Trophoblast cell (in vitro differentiated cells and primary cell): Measurements from ENCODE around the gene PRDM16.

Experiments used
- DNase-seq, 2 donors: peaks; one replicate each; pipeline ENCODE4 v3.0.0-alpha.2; 2016
- H2AFZ ChIP-seq: 2 replicates; pipeline ENCODE4 v1.6.1; 2013; ENCODE audit warnings: low read length, moderate library complexity, mild to moderate bottlenecking; ENCODE audit not compliant: insufficient read depth, poor library complexity
- H2AK5ac ChIP-seq: 2 replicates; pipeline ENCODE4 v1.6.1; 2013; ENCODE audit warnings: mild to moderate bottlenecking, low read length
- H2BK120ac ChIP-seq: 2 replicates; pipeline ENCODE4 v1.6.1; 2013; ENCODE audit warnings: low read length, mild to moderate bottlenecking, moderate library complexity; ENCODE audit not compliant: insufficient read depth, poor library complexity
- H2BK12ac ChIP-seq: 2 replicates; pipeline ENCODE4 v1.6.1; 2013; ENCODE audit warnings: mild to moderate bottlenecking, low read length, moderate library complexity
- H2BK5ac ChIP-seq: 2 replicates; pipeline ENCODE4 v1.6.1; 2013; ENCODE audit warnings: low read length, low read depth, moderate library complexity, mild to moderate bottlenecking; ENCODE audit not compliant: poor library complexity
- H3K14ac ChIP-seq: 2 replicates; pipeline ENCODE4 v1.6.1; 2013; ENCODE audit warnings: mild to moderate bottlenecking, low read length
- H3K18ac ChIP-seq: 2 replicates; pipeline ENCODE4 v1.6.1; 2013; ENCODE audit warnings: mild to moderate bottlenecking, low read length
- H3K23ac ChIP-seq: 2 replicates; pipeline ENCODE4 v1.6.1; 2013; ENCODE audit warnings: low read length
- H3K27ac ChIP-seq: 2 replicates; pipeline ENCODE4 v1.5.1; 2013; ENCODE audit warnings: low read depth, mild to moderate bottlenecking, inconsistent platforms, low read length, moderate library complexity
- H3K27me3 ChIP-seq: 2 replicates; pipeline ENCODE4 v1.6.1; 2013; ENCODE audit warnings: inconsistent platforms, mild to moderate bottlenecking, low read length, moderate library complexity; ENCODE audit not compliant: insufficient read depth
- H3K36me3 ChIP-seq, 2 experiments: 1 replicate in 1 of 2; 2 replicates in 1 of 2; pipeline ENCODE4 v1.6.1; 2013; ENCODE audit warnings: low read length in 2 of 2, mild to moderate bottlenecking in 2 of 2, moderate library complexity in 1 of 2; ENCODE audit not compliant: insufficient read depth in 2 of 2, control insufficient read depth in 1 of 2
- H3K4ac ChIP-seq: 2 replicates; pipeline ENCODE4 v1.6.1; 2013; ENCODE audit warnings: low read depth, mild to moderate bottlenecking, low read length, moderate library complexity
- H3K4me1 ChIP-seq, 2 experiments: 1 replicate in 1 of 2; 2 replicates in 1 of 2; pipeline ENCODE4 v1.6.1; 2013; ENCODE audit warnings: low read length in 2 of 2, mild to moderate bottlenecking in 2 of 2, moderate library complexity in 1 of 2; ENCODE audit not compliant: insufficient read depth in 2 of 2, control insufficient read depth in 1 of 2
- H3K4me2 ChIP-seq: 2 replicates; pipeline ENCODE4 v1.6.1; 2013; ENCODE audit warnings: inconsistent platforms, mild to moderate bottlenecking, low read length, moderate library complexity
- H3K4me3 ChIP-seq: 2 replicates; pipeline ENCODE4 v1.5.1; 2013; ENCODE audit warnings: mild to moderate bottlenecking, low read depth, low read length, inconsistent platforms
- H3K79me1 ChIP-seq: one replicate; pipeline ENCODE4 v1.6.1; 2013; ENCODE audit warnings: low read length
- H3K79me2 ChIP-seq: 2 replicates; pipeline ENCODE4 v1.6.1; 2013; ENCODE audit warnings: low read length, mild to moderate bottlenecking; ENCODE audit not compliant: control insufficient read depth, insufficient read depth, poor library complexity
- H3K9ac ChIP-seq: 2 replicates; pipeline ENCODE4 v1.6.1; 2013; ENCODE audit warnings: mild to moderate bottlenecking, low read length
- H3K9me3 ChIP-seq: 2 replicates; pipeline ENCODE4 v1.6.1; 2013; ENCODE audit warnings: low read depth, mild to moderate bottlenecking, control low read depth, inconsistent platforms, low read length; ENCODE audit not compliant: insufficient read depth
- H4K12ac ChIP-seq: 2 replicates; pipeline ENCODE4 v1.6.1; 2013; ENCODE audit warnings: low read depth, mild to moderate bottlenecking, low read length, moderate library complexity
- H4K8ac ChIP-seq: 2 replicates; pipeline ENCODE4 v1.6.1; 2013; ENCODE audit warnings: low read depth, mild to moderate bottlenecking, low read length, moderate library complexity
- H4K91ac ChIP-seq: one replicate; pipeline ENCODE4 v1.6.1; 2013; ENCODE audit warnings: low read depth, mild to moderate bottlenecking, low read length, moderate library complexity
- WGBS: extraction: QIAGEN DNeasy Blood & Tissue Kit; methylation state at CpG from one replicate; pipeline ENCODE4 v1.1.7; 2013; ENCODE audit warnings: missing lambda C conversion rate; ENCODE audit not compliant: insufficient read length, insufficient coverage; ENCODE audit errors: extremely low coverage; 5-methylcytosine and 5-hydroxymethylcytosine counted together

Gene PRDM16

GRCh38 chr1:3070644-3071564 lies 1.9 kb downstream of the PRDM16 start:
- Histone ChIP-seq H3K9ac (no peak overlapping the region), H3K4me3 (peak overlapping the region; percentile 20), H3K27ac (no peak overlapping the region), H3K27me3 (peaks cover 91% of the 10 kb centered on the region), H3K36me3 (no peaks in the 10 kb centered on the region), H3K18ac (no peak overlapping the region), H2AFZ (no peak overlapping the region), H3K79me1 (no peaks in the 10 kb centered on the region), H2AK5ac (no peak overlapping the region), H3K23ac (no peak overlapping the region), H3K79me2 (no peaks in the 10 kb centered on the region), H3K4me1 (peaks cover 3 to 7% of the 10 kb centered on the region in 2 experiments), H3K4ac (no peak overlapping the region), H4K8ac (no peak overlapping the region), H2BK5ac (no peak overlapping the region), H2BK120ac (no peak overlapping the region), H4K12ac (no peak overlapping the region), H2BK12ac (no peak overlapping the region), H3K14ac (no peak overlapping the region), H3K9me3 (peaks cover 25% of the 10 kb centered on the region), H4K91ac (no peak overlapping the region), H3K4me2 (peak overlapping the region; percentile 34)
- no peak for DNase-seq
- no CpG with 5 or more reads among the region's 97 CpGs for WGBS

- H3K9ac ChIP-seq = peak overlapping the region; percentile 7
- no peaks in the 10 kb centered on the region for H3K79me1 ChIP-seq
- H3K9me3 ChIP-seq = peaks cover 22% of the 10 kb centered on the region
- no peak overlapping the region for H4K91ac ChIP-seq
- H3K18ac ChIP-seq = no peak overlapping the region
- WGBS = no CpG with 5 or more reads among the region's 17 CpGs
- no peak overlapping the region for H3K23ac ChIP-seq
- H3K4me3 ChIP-seq = no peak overlapping the region
- H3K27me3 ChIP-seq = peaks cover 82% of the 10 kb centered on the region
- no peak overlapping the region for H2BK5ac ChIP-seq
- no peak overlapping the region for H3K4me2 ChIP-seq
- H2BK12ac ChIP-seq = no peak overlapping the region
- no peak overlapping the region for H3K27ac ChIP-seq
- no peak overlapping the region for H4K8ac ChIP-seq
- H3K14ac ChIP-seq = no peak overlapping the region
- no peaks in the 10 kb centered on the region for H3K79me2 ChIP-seq
- H3K4me1 ChIP-seq = peaks cover 3 to 7% of the 10 kb centered on the region in 2 experiments
- H3K36me3 ChIP-seq = no peaks in the 10 kb centered on the region
- no peak overlapping the region for H4K12ac ChIP-seq
- no peak overlapping the region for H2AFZ ChIP-seq
- no peak overlapping the region for H2AK5ac ChIP-seq
- DNase-seq = no peak
- no peak overlapping the region for H2BK120ac ChIP-seq
- H3K4ac ChIP-seq = no peak overlapping the region
Observed at GRCh38 chr1:3071565-3072390, 2.8 kb downstream of the PRDM16 start.

- Histone ChIP-seq H2AK5ac (no peak overlapping the region), H2BK12ac (no peak overlapping the region)
- no CpG with 5 or more reads among the region's 32 CpGs for WGBS
Observed at GRCh38 chr1:3072391-3073185, 3.6 kb downstream of the PRDM16 start.

GRCh38 chr1:3073186-3073488 lies 4.1 kb downstream of the PRDM16 start:
- no CpG with 5 or more reads among the region's 9 CpGs for WGBS
- Histone ChIP-seq H3K9me3 (peaks cover 20% of the 10 kb centered on the region), H2BK120ac (no peak overlapping the region), H3K79me2 (no peaks in the 10 kb centered on the region), H3K4me2 (no peak overlapping the region), H3K14ac (no peak overlapping the region), H3K23ac (no peak overlapping the region), H3K27me3 (peaks cover 69% of the 10 kb centered on the region), H2BK12ac (no peak overlapping the region), H2BK5ac (no peak overlapping the region), H2AFZ (no peak overlapping the region), H4K12ac (no peak overlapping the region), H3K79me1 (no peaks in the 10 kb centered on the region), H4K91ac (no peak overlapping the region), H2AK5ac (no peak overlapping the region), H3K4me3 (no peak overlapping the region), H3K4me1 (peaks cover 3 to 7% of the 10 kb centered on the region in 2 experiments), H3K36me3 (no peaks in the 10 kb centered on the region), H3K27ac (no peak overlapping the region), H3K9ac (no peak overlapping the region), H3K4ac (no peak overlapping the region), H3K18ac (no peak overlapping the region), H4K8ac (no peak overlapping the region)
- no peak for DNase-seq

More at GRCh38 chr1:3072391-3073185, 3.6 kb downstream of the PRDM16 start:
- no peaks in the 10 kb centered on the region for H3K79me2 ChIP-seq
- H4K12ac ChIP-seq = no peak overlapping the region
- no peak overlapping the region for H2BK5ac ChIP-seq
- no peak overlapping the region for H3K4me2 ChIP-seq
- no peak overlapping the region for H3K18ac ChIP-seq
- no peak overlapping the region for H2BK120ac ChIP-seq
- H3K4me1 ChIP-seq = peaks cover 3 to 7% of the 10 kb centered on the region in 2 experiments
- H4K91ac ChIP-seq = no peak overlapping the region
- H4K8ac ChIP-seq = no peak overlapping the region
- no peak for DNase-seq
- peak overlapping the region; percentile 26 for H3K23ac ChIP-seq
- peak overlapping the region; percentile 7 for H3K9ac ChIP-seq
- no peaks in the 10 kb centered on the region for H3K36me3 ChIP-seq
- H3K14ac ChIP-seq = no peak overlapping the region
- no peak overlapping the region for H3K4ac ChIP-seq
- H3K27ac ChIP-seq = no peak overlapping the region
- no peak overlapping the region for H3K4me3 ChIP-seq
- H3K27me3 ChIP-seq = peaks cover 74% of the 10 kb centered on the region
- H2AFZ ChIP-seq = no peak overlapping the region
- H3K9me3 ChIP-seq = peaks cover 22% of the 10 kb centered on the region
- no peaks in the 10 kb centered on the region for H3K79me1 ChIP-seq
